ENCODE results near the gene CD52.

DNA sequence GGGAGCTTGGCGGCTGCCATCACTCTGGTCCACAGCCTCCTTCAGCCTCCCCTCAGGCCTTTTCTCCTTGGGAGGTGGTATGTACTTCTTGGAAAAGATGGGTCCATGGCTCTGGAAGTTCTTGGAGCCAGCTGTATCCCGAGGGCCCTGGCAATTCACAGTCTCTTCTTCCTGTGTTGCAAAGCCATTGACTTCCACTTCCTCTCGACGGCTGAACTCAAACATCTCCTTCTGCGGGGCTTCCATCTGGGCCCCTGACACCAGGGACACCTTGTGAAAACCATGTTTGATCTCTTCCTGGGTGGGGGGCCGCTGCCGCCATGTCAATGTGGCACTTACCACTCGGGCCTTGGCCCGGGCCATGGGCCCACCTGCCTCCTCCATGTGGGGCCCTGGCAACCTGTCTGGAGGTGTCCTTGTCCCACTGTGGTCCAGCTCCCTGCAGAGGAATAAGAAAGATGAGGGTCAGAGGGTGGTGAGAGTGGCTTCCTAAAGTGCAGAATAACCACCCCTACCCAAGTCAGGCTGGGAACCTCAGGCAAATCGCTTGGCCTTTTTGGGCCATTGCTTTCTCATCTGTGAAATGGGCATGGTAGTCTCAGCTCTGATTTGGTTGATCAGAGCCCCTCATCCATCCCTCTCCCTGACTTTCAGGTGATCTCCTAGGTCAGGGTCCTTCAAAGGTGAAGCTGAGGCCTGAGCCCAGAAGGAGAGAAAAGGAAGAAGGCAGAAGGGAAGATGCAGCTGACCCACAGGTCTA lies 28.7 kb downstream of the CD52 start:
- TF ChIP-seq, protein P1, sequence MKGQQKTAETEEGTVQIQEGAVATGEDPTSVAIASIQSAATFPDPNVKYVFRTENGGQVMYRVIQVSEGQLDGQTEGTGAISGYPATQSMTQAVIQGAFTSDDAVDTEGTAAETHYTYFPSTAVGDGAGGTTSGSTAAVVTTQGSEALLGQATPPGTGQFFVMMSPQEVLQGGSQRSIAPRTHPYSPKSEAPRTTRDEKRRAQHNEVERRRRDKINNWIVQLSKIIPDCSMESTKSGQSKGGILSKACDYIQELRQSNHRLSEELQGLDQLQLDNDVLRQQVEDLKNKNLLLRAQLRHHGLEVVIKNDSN (CRISPR knock-in tag; IDR thresholded peaks at IDR 0.05): no peak
- TF ChIP-seq, protein P2, sequence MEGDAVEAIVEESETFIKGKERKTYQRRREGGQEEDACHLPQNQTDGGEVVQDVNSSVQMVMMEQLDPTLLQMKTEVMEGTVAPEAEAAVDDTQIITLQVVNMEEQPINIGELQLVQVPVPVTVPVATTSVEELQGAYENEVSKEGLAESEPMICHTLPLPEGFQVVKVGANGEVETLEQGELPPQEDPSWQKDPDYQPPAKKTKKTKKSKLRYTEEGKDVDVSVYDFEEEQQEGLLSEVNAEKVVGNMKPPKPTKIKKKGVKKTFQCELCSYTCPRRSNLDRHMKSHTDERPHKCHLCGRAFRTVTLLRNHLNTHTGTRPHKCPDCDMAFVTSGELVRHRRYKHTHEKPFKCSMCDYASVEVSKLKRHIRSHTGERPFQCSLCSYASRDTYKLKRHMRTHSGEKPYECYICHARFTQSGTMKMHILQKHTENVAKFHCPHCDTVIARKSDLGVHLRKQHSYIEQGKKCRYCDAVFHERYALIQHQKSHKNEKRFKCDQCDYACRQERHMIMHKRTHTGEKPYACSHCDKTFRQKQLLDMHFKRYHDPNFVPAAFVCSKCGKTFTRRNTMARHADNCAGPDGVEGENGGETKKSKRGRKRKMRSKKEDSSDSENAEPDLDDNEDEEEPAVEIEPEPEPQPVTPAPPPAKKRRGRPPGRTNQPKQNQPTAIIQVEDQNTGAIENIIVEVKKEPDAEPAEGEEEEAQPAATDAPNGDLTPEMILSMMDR (IDR thresholded peaks at IDR 0.05): no peak
- TF ChIP-seq RELA (CRISPR knock-in tag; IDR thresholded peaks at IDR 0.05; ENCODE audit: borderline replicate concordance) (no peak), ZNF138 (CRISPR knock-in tag; conservative IDR thresholded peaks at IDR 0.05) (no peak), CREB1 (CRISPR knock-in tag; IDR thresholded peaks at IDR 0.05) (no peak), ZNF317 (CRISPR knock-in tag; IDR thresholded peaks at IDR 0.05; ENCODE audit: borderline replicate concordance, low read depth) (no peak), SP1 (CRISPR knock-in tag; conservative IDR thresholded peaks at IDR 0.05) (no peak), GTF2I (CRISPR knock-in tag; conservative IDR thresholded peaks at IDR 0.05) (no peak), KAT7 (CRISPR knock-in tag; IDR thresholded peaks at IDR 0.05; ENCODE audit: borderline replicate concordance) (no peak), JUN (CRISPR knock-in tag; IDR thresholded peaks at IDR 0.05) (no peak)

Data from WTC11 (cell line).